Sigmoid colon (tissue), 4 donors: ENCODE results near the gene FARP2.
"Not testable (repeated sequence)": the region's sequence is repeated elsewhere in the genome, so short reads cannot be mapped to it uniquely, and the experiment has no call there.

Experiments
- CTCF ChIP-seq, 4 experiments: fragments of 450-650 bp in 3 of 4; fragments of 200-600 bp in 1 of 4; IDR thresholded peaks; one replicate each; pipeline ENCODE4 v1.5.1; 2016 to 2019; ENCODE audit warnings: antibody characterized with exemption in 4 of 4, mild to moderate bottlenecking in 3 of 4, moderate library complexity in 2 of 4
- EP300 ChIP-seq, 4 donors: sonication (generic); formaldehyde crosslinking; IDR thresholded peaks; one replicate each; pipeline ENCODE4 v1.6.1; 2017; ENCODE audit warnings: antibody characterized with exemption in 4 of 4
- POLR2A ChIP-seq, 2 donors: fragments of 450-650 bp; IDR thresholded peaks; one replicate each; pipeline ENCODE4 v1.6.1; 2016; ENCODE audit warnings: antibody characterized with exemption in 2 of 2, mild to moderate bottlenecking in 2 of 2, moderate library complexity in 2 of 2
- POLR2AphosphoS5 ChIP-seq, 4 donors: sonication (generic); formaldehyde crosslinking; IDR thresholded peaks; one replicate each; pipeline ENCODE4 v1.6.1; 2017; ENCODE audit warnings: antibody characterized with exemption in 4 of 4

- TF ChIP-seq CTCF, POLR2AphosphoS5, POLR2A, EP300 (IDR thresholded peaks at IDR 0.05): not testable (repeated sequence)
These were observed 65.9 kb downstream of the FARP2 start for GRCh38 chr2:241421942-241422341.
